ENCODE results near the gene ZNF292.

DNA sequence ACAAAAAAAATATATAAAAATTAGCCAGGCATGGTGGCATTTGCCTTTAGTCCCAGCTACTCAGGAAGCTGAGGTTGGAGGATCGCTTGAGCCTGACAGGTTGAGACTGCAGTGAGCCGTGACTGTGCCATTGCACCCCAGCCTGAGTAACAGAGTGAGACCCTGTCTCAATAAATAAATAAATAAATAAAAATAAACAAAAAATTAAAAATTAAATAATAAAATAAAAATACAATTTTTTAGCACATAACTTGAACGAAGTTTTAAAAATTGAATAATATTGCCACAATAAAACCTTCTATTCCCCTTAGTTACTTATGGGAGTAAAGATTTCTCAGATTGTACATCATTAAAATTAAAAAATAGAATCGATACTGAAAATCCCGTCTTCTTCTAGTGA, 31.3 kb upstream of the ZNF292 start:
- TF ChIP-seq, protein P1, sequence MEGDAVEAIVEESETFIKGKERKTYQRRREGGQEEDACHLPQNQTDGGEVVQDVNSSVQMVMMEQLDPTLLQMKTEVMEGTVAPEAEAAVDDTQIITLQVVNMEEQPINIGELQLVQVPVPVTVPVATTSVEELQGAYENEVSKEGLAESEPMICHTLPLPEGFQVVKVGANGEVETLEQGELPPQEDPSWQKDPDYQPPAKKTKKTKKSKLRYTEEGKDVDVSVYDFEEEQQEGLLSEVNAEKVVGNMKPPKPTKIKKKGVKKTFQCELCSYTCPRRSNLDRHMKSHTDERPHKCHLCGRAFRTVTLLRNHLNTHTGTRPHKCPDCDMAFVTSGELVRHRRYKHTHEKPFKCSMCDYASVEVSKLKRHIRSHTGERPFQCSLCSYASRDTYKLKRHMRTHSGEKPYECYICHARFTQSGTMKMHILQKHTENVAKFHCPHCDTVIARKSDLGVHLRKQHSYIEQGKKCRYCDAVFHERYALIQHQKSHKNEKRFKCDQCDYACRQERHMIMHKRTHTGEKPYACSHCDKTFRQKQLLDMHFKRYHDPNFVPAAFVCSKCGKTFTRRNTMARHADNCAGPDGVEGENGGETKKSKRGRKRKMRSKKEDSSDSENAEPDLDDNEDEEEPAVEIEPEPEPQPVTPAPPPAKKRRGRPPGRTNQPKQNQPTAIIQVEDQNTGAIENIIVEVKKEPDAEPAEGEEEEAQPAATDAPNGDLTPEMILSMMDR (IDR thresholded peaks at IDR 0.05; ENCODE audit: borderline replicate concordance, extremely low read depth, low read length, poor library complexity, severe bottlenecking) = no peak
- no peak for TF ChIP-seq EZH2 (IDR thresholded peaks at IDR 0.05; ENCODE audit: borderline replicate concordance, low read depth, low read length, severe bottlenecking)
